Peyer's patch (tissue), 4 donors: Measurements from ENCODE around the gene PPP2R2D.

ENCODE experiments used
- POLR2A ChIP-seq, 2 donors: fragments of 450-650 bp; IDR thresholded peaks; one replicate each; pipeline ENCODE4 v1.5.1; 2017; ENCODE audit warnings: antibody characterized with exemption in 2 of 2, mild to moderate bottlenecking in 2 of 2, moderate library complexity in 2 of 2
- TF ChIP-seq, protein P1 (sequence below), 6 experiments: fragments of 450-650 bp in 4 of 6; fragments of 200-600 bp in 2 of 6; sonication (generic) in 1 of 6; IDR thresholded peaks; one replicate each; pipeline ENCODE4 v1.5.1; 2017 to 2019; ENCODE audit warnings: antibody characterized with exemption in 6 of 6, mild to moderate bottlenecking in 3 of 6, moderate library complexity in 1 of 6

DNA sequence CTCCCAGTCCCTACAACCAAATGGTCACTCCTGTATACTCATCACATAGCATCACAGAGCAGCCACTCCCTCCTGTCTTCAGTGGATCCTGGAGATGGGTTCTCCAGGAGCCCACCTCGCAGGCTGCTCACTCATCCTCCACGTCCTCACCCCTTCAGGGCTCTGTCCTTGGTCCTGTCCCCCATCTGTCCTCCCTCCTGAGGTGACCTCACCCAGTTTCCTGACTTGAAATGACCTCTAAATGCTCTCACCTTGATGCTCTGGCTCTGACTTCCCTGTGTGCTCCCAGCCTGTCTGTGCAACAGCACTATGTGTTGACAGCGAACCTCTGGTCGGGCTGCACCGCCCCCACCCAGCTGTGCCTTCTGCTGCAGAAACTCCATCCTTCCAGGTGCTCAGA is 2.1 kb upstream of the PPP2R2D start:
- TF ChIP-seq, protein P1, sequence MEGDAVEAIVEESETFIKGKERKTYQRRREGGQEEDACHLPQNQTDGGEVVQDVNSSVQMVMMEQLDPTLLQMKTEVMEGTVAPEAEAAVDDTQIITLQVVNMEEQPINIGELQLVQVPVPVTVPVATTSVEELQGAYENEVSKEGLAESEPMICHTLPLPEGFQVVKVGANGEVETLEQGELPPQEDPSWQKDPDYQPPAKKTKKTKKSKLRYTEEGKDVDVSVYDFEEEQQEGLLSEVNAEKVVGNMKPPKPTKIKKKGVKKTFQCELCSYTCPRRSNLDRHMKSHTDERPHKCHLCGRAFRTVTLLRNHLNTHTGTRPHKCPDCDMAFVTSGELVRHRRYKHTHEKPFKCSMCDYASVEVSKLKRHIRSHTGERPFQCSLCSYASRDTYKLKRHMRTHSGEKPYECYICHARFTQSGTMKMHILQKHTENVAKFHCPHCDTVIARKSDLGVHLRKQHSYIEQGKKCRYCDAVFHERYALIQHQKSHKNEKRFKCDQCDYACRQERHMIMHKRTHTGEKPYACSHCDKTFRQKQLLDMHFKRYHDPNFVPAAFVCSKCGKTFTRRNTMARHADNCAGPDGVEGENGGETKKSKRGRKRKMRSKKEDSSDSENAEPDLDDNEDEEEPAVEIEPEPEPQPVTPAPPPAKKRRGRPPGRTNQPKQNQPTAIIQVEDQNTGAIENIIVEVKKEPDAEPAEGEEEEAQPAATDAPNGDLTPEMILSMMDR (IDR thresholded peaks at IDR 0.05), result no peak
- TF ChIP-seq POLR2A (IDR thresholded peaks at IDR 0.05), result no peak
